Endometrium (tissue), 2 donors: ENCODE data around the gene MYOT.
"Not testable (repeated sequence)": the region's sequence is repeated elsewhere in the genome, so short reads cannot be mapped to it uniquely, and the experiment has no call there.

Experiments used
- FAIRE-seq: peaks from 2 replicates; lab custom pipeline; 2012; peaks lifted over from hg19 to GRCh38; lab: Jason Lieb, UNC
- donor health status: control.
- donor health status: control.

Gene MYOT

DNA sequence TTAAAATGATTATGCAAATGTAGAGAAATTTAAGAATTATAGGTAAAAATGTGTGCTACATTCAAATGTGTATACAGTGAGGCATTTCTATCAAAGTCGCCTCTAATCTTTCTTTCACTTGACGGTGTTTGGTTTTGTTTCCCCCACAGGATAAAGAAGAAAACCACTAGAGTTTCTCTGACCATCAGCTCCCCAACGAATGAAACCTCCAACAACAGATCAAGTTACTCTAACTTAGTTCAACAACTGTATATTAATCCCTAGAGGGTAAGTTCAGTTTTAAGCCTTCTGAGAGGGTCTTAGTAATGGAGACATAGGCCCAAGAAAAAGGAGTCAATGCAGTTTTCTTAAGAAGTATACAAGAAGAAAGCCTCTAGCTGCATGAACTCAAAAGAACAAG is 11.5 kb upstream of the MYOT start:
- no peak for FAIRE-seq

DNA sequence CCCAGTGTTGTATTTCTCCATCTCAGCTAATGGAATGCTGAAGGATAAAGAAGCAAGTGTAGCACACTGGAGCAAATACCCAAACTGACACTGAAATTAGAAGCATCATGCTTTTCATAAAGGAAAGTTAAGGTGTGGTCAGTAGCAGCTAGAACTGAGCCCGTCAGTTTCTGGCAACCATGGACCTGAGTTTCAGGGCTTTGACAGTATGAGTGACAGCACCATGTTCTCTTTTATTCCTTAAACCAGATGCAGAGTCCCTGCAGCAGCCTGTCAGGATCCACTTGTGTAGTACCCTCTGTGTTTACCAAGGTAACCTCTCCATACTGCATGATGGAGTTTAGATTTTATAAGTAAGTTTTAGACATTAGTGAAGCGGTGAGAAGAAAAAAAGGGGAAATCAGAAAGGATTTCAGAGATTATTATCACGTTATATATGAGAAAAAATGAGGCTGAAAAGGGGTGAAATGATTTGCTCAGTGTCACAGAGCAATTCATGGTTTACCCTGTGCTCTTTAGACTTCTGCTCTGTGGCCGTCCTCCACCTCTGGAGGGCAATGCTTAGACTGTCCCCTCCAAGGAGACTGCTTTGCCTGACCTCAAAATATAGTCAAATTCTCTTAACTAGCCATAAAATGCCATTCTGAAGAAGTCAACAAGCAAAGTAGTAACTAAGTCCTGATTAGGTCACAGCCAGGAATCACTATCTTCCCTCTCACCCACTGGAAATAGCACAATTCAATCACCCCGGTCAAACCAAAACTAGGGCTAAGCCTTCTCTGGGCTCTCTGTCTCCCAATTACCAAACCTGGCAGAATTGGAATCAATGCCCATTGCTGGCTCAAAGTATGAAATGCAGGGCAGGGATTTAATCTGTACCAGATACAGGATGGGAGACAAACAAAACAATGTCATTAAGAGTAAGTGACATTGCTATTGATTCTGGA is 10.5 kb upstream of the MYOT start:
- no peak for FAIRE-seq

DNA sequence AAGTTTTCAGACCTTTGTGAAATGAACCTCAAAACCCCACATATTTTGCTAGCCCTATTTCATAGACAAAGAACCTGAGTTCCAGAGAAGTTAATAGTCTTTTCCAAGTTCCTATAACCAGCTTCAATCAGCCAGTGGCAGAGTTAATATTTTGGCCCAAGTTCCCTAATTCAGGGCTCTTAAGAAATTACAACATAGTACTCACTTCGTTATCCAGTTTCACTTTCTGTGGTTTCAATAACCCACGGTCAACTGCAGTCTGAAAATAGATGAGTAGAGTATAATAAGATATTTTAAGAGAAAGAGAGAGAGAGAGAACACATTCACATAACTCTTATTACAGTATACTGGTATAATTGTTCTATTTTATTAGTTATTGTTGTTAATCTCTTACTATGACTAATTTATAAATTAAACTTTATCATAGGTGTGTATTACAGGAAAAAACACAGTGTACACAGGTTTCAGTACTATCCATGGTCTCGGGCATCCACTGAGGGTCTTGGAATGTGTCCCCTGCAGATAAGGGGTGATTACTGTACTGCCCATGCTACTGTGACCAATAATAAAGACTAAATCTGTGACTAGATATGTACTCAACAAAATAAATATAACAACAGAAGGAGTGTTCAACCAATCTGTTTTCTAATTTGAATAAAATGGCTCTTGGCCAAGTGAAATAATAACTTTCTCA is 9.3 kb upstream of the MYOT start:
- no peak for FAIRE-seq

DNA sequence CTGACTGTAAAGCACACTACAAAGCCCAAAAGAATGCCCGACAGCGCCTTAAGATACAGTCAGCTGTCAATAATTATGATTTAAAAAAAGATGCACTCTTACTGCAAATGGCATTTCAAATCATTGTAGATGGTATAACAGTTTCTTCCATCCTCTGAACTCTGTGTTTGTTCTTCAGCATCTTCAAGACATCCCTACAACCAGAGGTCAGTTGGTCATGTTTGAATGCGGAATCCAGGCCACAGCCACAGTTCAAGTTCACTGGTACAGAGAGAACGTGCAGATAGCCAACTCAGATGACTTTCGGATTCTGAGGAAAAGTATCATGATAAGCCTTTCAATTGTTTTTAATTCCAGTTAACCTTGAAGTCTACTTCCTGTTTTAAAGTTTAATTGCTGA is 8.7 kb upstream of the MYOT start:
- no peak for FAIRE-seq

DNA sequence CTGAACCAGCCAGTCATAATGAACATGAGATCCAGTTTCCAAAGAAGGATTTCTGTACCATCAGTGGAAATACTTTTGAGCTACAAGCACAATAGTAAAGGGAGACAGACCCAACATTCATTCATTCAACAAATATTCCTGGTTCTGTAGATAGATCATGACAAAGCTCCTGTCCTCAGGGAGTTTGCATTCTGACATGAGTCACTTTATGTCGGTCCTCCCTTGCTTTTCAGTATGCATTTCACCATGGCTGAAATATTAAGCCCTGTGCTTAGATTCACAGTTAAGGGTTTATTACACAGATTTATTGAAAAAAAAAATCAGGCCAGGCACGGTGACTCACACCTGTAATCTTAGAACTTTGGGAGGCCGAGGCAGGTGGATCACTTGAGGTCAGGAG is 5.4 kb upstream of the MYOT start:
- no peak for FAIRE-seq

DNA sequence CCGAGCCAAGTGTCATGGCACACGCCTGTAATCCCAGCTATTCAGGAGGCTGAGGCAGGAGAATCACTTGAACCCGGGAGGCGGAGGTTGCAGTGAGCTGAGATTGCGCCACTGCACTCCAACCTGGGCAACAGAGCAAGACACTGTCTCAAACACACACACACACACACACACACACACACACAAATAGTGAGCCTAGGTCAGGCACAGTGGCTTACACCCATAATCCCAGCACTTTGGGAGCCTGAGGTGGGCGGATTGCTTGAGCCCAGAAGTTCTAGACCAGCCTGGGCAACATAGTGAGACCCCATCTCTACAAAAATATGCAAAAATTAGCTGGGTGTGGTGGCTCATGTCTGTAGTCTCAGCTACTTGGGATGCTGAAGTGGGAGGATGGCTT is 4.0 kb upstream of the MYOT start:
- FAIRE-seq, result not testable (repeated sequence)

DNA sequence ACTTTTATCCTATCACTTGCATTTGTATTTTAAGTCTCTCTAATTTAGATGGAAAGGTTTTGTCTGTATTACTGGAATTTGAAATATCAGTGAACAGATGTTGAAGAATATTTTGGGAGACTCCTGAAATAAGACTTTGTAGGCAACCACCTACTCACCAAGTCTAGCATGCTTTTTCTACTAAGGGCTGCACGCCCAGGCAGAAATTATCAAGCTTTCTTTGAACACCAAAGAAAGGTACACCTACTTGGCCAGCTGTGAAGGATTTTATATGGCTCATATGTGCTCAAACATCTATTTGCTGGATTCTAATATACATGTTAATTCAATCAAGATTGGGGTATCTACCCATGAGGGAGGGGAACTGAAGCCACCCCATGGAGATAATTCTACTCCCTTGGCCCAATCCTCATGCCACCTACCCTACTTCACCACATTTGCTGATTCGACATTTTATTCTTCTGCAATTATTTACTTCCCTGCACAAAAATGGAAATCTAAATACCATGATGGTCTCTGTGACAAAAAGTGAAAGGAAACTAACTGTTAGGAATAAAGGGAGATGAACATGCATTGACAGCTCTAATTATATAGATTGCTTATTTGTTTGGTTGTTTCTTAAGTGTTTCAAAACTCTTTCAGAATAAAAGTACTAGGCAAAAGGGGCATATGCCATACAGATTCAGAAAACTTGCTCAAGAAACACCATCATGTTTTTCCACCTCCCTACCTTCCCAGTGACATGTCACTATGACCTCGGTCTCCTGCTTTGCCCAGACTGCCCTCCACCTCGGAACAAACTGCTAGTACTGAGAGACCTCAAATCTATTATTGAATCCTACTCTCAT is 895 bp upstream of the MYOT start:
- no peak for FAIRE-seq

DNA sequence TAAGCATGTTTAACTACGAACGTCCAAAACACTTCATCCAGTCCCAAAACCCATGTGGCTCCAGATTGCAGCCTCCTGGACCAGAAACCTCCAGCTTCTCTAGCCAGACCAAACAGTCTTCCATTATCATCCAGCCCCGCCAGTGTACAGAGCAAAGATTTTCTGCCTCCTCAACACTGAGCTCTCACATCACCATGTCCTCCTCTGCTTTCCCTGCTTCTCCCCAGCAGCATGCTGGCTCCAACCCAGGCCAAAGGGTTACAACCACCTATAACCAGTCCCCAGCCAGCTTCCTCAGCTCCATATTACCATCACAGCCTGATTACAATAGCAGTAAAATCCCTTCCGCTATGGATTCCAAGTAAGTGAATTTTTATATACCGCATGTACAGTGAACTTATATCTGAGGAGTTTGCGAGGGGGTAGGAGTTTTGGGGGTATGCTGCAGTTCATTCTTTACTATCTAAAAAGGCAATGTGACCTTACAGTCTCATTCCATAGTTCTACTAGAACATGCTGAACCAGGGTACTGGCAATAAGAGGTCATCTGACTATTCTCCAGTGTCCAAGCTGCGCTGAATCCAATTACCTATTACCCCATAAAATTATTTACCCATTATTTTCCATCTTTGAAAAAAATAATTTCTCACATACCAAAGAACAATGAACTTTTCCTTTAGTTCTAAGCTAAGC is 3.1 kb downstream of the MYOT start:
- FAIRE-seq, result no peak

DNA sequence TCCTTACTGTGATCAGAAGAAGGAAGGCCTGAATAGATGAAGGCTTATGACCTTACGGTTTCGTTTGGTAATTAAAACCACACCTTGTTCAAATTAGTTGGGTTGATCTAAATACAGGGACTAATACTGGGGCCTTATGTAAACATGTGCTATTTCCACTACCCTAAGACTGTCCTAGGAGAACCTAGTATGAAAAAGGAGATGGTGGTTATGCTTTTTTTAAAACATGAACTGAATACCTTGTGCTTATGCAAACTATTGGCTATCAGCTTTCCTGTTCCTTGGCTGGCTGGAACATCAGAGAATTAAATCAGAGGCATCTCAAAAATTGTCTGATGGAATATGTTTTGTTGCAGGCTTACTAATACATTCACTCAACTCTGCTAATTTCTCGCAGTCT is 3.9 kb downstream of the MYOT start:
- no peak for FAIRE-seq

DNA sequence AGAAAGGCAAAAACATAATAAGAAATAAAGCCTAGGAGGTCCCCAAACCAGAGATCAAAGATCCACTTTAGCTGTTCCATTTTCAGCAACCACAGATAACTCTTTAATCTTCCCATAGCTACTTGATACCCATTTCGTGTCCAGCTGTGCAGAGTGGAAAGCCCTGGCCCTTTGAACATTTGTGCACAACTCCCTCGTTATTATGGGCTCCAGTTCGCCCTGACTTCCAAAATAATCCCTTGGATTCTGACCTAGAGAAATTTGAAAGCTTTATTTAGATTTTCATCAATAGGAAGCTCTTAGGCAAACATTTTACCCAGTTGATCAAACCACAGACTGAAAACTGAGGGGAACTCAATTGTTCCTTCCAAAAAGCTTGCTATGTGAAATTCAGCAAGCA is 4.8 kb downstream of the MYOT start:
- no peak for FAIRE-seq

DNA sequence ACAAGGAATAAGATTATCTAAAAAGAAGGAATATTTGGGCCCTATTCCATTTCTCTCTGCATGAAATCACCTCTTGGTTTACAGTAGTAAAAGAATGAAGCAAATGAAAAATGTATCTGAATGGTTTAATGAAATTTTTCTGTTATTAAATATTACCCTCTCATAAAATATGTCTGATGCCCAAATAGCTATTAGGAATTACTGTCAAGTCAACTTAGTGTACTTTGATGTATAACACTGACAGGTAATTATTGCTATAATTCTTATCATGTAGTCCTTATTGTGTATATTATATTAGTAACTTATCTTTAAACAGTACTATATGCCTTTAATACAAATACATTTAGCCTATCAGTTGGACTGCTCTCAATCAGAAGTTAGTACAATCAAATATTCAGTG is 8.4 kb downstream of the MYOT start:
- no peak for FAIRE-seq

DNA sequence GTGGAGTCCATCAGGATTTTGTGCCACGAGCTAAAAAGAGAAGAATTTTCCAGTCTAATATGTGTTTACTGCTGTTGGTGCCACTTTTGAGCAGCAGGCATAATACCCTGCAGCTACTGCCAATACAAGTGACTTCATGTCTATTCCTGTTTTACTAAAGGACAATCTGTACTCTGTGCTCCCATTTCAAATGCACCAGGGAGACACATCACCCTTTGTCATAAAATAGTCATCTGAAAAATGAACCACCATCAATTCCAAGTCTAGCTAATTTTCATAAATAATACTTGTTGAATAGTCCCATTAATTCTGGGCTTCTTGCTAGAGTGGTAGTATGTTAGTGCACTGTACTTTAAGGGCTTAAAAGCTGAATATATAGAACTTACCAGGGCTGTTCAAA is 12.7 kb downstream of the MYOT start:
- FAIRE-seq, result no peak

DNA sequence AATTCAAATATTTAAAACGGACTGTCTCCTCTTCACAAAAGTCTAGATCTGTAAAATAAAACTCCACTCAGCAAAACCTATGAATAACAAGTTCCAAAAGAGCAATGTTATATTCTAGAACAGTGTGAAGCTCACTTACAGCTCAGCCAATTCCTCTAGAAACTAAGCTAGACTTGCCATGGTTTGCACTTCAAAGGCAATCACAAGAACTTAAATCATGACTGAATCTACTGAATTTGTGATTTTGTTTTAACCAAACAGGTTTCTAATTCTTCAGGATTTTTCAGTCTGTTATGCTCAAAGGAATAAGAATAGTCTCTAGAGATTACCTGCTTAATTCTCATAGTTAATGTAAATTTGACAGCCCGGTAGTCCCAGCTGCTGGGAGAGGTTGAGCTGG is 20.2 kb downstream of the MYOT start:
- no peak for FAIRE-seq

DNA sequence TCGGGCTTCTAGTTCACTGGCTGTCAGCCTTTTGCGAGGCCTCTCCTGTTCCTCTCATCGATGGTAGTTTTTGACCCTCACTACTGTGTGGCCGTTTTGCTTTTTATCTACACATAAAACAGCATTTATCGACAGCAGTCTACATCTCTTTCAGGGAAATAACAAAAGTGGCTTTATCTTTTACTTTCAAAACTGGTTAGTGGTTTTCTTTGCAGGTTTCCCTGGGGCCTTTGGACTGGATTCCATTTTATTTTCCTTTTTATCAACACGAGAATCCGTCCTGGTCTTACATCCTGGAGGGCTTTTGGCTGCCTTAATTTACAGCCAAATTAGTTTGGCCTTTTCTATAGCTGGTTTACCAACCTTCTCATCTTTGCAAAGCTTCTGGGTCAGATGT is 20.8 kb downstream of the MYOT start:
- FAIRE-seq, result no peak

DNA sequence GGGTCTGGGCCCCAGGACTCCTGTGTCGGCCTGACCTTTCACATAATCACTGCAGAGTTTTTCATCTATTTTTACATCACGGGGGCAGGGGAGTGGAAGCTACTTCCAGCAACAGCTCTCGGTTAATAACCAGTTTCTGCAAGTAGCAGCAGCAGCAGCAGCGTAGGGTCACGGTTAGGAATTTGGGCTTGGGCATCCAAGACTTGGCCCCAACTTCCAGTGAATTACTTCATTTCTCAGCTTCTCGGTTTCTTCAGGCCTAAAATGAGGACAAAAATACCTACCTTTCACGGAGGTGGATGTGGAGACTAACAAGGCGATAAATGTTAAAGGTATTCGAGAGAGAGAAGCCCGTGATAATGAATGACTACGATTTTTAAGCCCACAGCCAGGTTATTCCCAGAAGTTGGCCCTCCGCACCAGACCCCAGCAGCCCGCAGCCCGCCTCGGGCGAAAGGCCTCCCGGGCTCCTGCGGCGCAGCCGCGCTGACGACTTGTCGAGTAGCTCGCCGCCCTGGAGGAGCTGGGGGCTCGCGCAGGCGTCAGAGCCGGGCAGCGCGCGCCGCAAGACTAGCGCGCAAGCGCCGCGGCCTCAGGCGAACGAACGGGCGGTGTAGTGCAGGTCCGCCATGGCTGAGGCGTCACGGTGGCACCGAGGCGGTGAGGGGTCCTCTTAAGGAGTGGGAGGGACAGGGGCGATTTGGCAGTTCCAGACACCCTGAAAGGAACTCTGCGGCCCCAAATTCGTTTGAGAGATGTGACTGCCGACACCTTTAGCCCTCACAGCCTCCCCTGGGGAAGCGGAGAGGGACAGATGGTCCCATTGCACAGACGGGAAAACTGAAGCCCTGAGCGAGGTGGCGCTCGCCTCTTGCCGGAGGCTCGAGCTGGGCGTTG is 21.5 kb downstream of the MYOT start, which contains the start of gene PKD2L2:
TSS of gene PKD2L2 (plus strand) at position 595 of the 897 bp plus-strand sequence. CDS start at position 630, 35 bp downstream.
- no peak for FAIRE-seq

DNA sequence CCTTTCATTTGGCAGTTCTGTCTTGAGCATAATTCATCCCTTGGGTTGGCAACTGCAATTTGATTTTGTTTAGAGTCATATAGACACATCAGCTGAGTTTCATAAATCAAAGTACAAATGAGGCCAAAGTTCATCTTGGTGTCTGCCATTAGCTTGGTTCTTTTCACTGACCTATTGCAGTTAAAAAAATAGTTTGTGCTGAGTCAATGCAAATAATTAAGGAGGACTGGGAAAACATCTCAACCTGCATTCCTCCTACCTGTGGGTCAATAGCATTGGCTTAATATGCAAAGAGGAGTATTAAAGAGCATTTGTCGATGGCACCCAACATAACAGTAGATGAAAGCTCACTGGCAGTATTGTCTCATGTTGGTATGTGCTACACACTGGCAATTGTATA is 23.2 kb downstream of the MYOT start:
- FAIRE-seq, result no peak

DNA sequence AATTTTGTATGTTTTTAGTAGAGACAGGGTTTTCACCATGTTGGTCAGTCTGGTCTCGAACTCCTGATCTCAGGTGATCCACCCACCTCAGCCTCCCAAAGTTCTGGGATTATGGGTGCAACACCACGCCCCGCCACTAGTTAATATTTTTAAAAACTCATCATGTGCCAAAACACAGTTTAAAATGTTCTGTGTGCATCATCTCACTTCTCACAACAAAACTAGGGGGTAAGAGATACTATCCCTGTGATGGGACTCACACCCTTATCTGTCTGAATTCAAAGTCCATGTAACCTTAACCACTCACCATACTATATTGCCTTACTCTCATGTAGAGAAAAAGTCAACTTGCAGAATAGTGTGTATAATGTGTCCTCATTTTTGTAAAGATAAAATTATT is 24.2 kb downstream of the MYOT start:
- FAIRE-seq, result no peak

DNA sequence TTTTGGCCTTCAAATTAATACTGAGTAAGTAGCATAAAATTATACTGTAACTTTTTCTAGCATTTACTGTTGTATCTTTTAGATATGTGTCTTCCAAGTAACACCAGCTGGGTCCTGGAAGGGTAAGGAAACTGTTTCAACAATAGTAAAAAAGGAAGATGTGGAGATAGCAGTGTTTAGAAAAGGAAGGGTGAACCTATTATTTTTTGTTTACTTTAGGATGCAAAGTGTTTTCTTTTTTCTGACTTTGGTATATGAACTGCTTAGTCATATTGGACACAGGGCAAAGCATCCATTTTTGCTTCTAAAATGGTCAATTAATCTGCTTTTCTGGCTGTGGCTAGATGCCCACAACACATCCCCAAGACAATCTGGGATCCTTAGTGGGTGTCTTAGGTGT is 26.9 kb downstream of the MYOT start:
- FAIRE-seq, result no peak

DNA sequence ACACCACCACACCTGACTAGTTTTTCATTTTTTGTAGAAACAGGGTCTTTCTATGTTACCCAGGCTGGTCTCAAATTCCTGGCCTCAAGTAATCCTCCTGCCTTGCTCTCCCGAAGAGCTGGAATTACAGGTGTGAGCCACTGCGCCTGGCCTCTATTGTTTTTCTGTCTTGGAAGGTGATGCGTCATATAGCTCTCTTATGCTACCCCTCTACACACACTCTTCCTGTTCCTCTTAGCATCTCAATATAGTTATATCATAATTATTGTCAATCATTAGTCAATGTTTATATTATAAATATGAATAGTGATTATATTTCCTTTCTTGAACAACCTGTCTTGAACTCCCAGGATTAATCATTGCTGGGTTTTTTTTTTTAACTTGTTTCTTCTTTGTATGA is 28.9 kb downstream of the MYOT start:
- FAIRE-seq, result no peak

DNA sequence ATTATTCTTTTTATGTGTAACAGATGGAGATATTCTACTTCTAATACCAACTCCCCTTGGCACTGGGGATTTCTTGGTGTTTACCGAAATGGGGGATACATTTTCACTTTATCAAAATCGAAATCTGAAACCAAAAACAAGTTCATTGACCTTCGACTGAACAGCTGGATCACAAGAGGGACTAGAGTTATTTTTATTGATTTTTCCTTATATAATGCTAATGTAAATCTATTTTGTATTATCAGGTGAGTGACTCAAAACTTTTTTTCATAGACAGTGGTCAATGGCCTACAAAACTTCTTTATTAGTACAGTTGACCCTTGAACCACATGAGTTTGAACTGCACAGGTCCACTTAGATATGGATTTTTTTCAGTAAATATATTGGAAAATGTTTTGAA is 31.8 kb downstream of the MYOT start:
- FAIRE-seq, result no peak
